M059J (cell line): ENCODE results near the gene SNX1. TPM values are rescaled to one million over a fixed set of nuclear protein-coding genes. Genes with fewer than 3 reads are reported as not detected.
"Not testable (repeated sequence)": the region's sequence is repeated elsewhere in the genome, so short reads cannot be mapped to it uniquely, and the experiment has no call there.

Experiments
- DNase-seq: peaks from one replicate; pipeline ENCODE4 v3.0.0-alpha.2; 2012; ENCODE audit warnings: low read depth
- total RNA-seq: library from RNA; depleted of rRNA; stranded (reverse); fragments of >200 nt; shearing (Covaris generic); gene quantifications from 2 replicates; pipeline ENCODE4 v1.2.3, GENCODE V29; 2014; rRNA removed

SNX1 gene, protein sequence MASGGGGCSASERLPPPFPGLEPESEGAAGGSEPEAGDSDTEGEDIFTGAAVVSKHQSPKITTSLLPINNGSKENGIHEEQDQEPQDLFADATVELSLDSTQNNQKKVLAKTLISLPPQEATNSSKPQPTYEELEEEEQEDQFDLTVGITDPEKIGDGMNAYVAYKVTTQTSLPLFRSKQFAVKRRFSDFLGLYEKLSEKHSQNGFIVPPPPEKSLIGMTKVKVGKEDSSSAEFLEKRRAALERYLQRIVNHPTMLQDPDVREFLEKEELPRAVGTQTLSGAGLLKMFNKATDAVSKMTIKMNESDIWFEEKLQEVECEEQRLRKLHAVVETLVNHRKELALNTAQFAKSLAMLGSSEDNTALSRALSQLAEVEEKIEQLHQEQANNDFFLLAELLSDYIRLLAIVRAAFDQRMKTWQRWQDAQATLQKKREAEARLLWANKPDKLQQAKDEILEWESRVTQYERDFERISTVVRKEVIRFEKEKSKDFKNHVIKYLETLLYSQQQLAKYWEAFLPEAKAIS
- 21.9 and 29.8 TPM in 2 replicates for total RNA-seq

DNA sequence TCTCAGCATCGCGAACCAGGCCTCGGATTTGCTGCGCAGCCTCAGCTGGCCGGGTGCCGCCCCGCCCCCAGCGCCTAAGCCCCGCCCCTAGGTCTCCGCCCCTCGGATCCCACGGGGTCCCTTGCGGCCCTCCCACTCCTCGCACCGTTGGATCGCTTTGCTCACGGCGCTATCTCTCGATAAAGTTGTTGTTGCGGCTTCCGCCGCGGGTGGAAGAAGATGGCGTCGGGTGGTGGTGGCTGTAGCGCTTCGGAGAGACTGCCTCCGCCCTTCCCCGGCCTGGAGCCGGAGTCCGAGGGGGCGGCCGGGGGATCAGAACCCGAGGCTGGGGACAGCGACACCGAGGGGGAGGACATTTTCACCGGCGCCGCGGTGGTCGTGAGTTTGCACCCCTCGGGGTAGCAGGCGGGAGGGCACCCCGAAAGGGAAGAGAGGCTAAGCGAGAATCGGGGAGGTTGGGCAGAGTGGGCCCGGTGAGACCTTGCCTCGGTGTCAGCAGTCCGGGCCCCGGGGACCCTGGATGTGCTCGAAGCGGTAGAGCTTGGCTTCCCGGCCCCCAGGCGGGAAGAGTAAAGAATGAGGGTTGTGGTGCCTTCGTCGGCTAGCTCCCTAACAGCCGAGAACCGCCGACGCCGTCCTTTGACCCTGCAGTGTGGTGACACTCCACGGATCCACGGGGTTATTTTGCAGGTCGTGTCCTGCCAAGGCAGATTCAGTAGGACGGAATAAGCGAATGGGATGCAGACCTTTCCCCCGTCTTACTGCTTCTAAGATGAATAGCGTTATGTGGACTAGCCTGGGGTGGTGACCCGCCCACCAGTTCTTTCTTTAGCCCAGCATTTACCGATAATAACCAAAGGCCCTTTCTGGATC is at the start of gene SNX1:
SNX1 (plus strand) TSS at position 188 of the 873 bp plus-strand sequence; CDS start at position 220, 32 bp downstream.
- DNase-seq = peak; percentile 90

DNA sequence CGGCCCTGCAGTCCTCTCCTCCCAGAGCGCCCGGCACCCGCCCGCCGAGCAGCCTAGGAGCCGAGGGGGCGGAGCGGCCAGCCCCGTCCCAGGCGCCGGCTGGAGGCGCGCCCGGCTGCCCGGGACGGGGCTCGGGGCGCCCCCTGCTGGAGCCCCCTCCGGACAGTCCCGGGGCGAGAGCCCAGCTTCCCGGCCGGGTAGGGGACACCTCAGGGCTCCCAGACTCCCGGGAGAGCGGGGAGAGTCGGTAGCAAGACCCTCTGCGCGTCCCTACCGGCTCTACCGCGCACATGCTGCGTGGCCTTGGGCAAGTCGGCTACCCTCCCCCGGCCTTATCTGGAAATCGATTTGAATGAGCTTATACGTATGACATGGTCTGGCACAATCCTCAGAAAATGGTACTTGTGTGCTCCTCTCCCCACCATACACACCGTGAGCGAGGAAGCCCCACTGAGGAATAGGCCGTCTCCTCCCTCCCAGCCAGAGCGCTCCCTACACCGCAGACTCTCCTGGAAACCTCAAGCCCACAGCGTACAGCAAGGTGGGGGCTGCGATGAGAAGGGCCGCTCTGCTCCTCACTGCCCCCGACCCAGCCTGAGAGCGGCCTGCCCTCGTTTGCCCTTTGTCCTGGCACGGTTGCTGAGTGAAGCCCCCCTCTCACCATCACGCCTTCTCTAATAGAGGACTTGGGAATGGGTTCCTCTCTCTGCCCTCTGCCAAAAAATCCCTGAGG is 49.2 kb upstream of the SNX1 start, which contains the start of gene DAPK2:
DAPK2 (minus strand) TSS at position 65 of the 733 bp plus-strand sequence. CDS start 6,224 bp downstream, outside the sequence.
- peak; percentile 70 for DNase-seq

DNA sequence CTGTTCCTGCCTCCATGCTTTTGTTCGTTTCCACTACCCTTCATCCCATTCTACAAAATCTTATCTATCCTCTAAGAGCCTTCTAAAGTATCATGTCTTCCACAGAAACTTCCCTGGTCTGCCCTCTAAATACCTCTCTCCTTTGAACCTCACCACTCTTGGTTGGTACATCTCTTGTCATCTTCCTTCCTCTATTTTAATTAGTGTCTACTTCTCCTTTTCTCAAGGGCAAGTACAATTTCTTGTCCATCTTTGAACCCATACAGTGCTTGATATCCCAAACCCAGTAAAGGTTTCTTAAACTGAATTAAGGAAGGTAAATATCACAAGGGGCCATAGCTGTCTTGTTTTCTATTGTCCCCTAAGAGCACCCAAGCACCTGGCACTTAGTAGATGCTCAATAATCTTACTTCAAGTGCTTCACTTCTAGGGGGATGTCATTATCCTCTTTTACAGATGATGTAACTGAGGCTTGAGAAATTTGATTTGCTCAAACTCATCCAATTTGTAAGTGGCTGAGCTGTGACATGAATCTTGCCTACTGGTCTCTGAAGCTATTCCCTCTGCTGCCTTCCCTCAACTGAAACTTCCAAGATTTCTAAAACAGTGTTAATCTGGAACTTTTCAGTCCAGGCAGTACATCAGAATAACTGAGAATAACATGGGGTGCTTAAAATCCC is 46.9 kb upstream of the SNX1 start:
- no peak for DNase-seq

DNA sequence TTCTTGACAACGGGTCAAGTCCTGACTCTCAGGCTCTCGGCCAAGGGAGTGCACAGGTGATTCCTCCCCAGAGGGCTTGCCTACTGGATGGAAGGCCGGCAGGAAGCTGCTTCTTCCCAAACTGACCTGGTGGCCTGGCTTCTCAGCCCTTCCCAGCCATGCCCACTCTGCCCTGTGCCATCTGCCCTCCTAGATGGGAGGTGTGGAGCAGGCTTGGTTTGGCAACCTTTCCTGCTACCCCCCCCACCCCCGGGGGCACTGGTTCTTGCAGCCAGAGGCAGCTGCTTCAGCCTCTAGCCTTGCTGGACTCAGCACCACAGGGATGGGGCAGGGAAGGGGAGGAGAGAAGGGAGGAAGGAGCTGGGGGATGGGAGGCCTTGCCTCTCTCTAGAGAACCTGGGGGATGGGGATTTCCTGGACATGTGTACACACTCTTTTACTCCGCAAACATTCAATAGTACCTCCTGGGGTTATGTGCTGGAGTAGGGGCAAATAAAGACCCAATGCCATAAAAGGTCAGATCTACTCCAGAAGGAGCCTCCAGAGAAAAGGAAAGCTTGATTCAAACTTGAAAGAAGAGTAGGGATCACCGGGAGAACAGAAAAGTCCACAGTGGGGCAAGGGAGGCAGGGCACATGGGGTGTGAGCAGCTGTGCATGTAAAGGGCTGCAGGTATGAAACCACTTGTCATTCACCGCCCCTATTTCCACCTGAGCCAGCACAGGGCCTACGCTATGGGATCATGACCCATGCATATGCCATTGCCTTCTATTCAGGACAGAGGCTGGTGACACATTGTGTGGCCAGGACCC is 45.3 kb upstream of the SNX1 start:
- DNase-seq = no peak

DNA sequence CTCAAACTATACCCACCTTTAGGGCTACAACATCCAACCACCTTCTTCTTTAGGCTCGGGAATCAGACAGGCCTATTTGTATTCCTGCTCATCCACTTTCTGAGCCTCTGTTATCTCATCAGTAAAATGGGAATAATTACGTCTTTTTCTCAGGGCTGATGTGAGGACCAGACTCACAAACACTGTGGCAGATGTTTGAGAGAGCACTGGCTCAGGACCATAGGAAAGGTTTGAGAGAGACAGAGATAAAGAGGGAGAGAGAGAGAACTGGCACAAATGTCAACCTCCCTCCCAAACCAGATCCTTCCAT is 44.7 kb upstream of the SNX1 start:
- DNase-seq = no peak

DNA sequence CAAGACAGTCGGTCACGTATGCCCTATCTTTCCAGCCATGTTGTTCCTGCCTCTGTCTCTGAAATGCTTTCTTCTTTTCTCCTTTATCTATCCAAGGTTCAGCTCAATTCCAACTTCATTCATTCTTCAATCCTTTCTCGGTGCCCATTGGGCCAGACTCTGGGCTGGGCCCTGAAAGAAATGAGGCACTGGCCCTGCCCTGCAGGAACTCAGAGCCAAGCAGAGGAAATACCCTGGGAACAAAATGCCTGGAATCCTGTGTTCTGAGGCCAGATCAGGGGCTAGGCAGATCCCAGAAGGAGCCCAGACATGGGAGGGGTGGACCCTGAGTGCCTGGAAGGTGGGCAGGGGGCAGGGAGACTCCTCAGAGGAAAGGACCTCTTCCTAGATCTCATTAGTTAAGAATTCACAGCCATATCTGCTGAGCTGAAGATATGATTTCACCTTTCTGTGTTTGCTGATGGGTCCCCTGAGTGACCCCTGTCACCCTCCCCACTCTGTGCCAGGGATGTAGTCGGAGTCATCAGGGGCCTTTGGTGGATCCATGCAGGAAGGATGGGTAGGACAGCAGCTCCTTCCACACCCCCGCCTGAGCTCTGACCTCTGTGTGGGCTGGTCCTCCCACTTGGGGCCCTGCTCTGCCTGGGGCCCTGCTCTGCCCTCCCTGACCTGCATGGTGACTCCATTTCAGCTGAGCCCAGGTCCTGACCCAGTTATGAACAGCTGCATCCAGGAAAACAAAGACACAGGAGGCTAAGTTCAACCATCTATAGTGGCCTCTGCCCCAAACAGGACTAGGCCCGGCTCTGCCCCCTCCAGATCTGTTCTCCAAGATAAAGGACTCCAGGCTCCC is 44.1 kb upstream of the SNX1 start:
- DNase-seq = no peak

DNA sequence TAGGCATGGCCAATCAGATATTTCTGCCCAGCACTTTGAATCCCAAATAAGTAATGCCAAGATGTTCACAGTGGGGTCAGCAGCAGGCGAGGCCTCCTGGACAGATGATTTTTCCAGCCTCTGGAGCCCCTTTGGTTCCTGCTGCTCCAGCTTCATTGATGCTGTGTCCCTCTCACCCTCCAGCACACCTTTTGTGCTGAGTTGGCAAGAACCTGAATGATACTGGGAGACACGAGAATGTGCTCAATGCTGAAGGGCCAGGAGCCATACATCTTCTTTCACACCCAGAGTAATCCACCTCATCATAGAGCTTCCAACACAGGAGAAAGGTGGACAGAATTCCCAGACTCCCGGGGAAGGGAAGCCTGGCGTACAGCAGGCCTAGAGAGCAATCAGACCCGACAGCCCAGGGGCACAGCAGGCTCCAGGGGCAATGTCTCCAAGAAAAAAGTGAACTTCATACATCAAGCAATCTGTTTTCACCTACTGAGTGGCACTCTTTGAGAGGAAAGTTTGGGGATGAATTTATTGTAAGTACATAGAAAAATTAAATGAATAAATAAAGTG is 42.8 kb upstream of the SNX1 start:
- no peak for DNase-seq

DNA sequence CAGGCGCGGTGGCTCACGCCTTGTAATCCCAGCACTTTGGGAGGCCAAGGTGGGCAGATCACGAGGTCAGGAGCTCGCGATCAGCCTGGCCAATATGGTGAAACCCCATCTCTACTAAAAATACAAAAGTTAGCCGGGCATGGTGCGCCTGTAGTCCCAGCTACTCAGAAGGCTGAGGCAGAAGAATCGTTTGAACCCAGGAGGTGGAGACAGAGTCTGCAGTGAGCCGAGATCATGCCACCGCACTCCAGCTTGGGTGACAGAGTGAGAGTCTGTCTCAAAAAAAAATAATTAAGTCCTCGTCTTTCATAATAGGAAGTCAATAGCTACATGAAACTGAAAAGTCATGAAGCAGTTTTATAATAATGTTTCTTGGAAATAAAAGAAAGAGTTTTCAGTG is 42.1 kb upstream of the SNX1 start:
- DNase-seq = not testable (repeated sequence)

DNA sequence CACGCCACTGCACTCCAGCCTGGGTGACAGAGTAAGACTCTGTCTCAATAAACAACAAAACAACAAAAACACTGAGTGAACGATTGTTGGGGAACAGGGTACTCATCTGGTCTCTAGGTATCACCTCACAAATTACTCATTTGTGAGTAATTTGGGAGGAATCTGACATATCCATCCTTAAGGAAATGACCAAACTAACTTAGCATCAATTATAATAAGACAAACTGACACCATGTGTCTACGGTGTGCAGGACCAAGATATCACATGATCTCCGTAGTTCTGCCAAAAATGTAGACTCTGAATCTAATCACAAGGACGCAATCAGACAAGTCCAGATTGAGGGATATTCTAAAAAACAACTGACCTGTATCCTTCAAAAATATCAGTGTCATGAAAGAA is 37.5 kb upstream of the SNX1 start:
- DNase-seq = peak; percentile 53

DNA sequence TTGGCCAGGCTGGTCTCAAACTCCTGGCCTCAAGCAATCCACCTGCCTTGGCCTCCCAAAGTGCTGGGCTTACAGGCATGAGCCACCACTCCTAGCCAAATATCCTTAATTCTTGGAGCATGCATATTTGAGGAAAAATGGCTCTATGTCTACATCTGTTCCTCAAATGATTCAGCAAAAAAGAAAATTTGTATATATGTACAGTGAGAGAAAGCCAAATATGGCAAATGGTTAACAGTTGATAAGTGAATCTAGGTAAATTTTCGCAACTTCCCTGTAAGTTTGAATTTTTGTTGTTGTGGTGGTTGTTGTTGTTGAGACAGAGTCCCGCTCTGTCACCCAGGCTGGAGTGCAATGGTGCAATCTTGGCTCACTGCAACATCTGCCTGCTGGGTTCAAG is 36.7 kb upstream of the SNX1 start:
- not testable (repeated sequence) for DNase-seq

DNA sequence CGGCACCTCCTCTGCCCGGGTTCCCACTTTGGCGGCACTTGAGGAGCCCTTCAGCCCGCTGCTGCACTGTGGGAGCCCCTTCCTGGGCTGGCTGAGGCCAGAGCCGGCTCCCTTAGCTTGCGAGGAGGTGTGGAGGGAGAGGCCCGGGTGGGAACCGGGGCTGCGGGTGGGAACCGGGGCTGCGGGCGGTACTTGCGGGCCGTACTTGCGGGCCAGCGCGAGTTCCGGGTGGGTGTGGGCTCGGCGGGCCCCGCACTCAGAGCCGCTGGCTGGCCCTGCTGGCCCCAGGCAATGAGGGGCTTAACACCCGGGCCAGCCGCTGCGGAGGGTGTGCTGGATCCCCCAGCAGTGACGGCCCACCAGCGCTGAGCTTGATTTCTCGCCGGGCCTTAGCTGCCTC is 35.1 kb upstream of the SNX1 start:
- no peak for DNase-seq

DNA sequence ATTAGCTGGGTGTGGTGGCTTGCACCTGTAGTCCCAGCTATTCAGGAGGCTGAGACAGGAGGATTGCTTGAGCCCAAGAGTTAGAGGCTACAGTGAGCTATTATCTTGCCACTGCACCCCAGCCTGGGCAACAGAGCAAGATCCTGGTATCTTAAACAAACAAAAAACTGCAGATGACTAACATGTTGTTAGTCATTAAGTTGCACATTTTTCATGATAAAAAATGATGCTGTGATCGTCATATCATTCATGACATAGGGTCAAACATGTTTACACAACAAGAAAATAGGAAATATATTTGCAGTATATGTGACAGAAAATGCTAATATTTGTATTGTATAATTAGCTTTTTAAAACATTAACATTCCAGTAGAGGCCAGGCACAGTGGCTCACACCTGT is 29.3 kb upstream of the SNX1 start:
- DNase-seq = no peak

DNA sequence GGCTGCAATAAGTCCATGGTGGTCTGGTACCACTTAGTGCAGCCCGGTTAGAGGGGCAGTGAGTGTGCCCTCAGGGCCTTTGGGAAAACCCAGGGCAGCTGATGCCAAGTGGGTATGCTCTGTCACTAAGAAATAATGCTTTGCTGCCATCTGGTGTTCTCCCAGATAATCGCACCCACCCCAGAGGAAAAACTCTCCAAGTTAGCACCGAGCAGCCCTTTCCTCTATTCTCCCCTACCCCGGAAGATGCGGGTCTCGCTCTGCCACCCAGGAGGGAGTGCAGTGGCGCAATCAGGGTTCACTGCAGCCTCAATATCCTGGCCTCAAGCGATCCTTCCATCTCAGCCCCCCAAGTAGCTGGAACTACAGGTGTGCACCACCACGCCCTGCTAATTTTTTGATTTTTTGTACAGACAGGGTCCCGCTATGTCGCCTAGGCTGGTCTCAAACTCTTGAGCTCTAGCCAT is 28.2 kb upstream of the SNX1 start:
- DNase-seq = peak; percentile 63

DNA sequence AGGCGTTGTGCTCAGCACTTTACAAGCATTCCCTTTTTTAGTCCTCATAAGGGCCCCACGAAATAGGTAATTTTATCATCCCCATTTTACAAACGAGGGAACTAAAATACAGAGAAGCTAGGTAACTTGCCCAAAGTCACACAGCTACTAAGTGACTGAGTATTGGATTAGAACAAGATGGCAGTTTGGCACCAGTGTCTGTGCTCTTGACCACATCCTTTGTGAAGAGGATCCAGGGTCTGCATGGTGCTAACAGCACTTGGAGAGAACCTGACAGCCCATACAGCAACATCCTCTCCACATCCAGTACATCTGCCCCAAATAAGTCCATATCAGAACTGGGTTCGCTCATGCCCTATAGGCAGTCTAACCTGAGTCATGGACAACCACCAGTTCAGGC is 27.6 kb upstream of the SNX1 start:
- no peak for DNase-seq

DNA sequence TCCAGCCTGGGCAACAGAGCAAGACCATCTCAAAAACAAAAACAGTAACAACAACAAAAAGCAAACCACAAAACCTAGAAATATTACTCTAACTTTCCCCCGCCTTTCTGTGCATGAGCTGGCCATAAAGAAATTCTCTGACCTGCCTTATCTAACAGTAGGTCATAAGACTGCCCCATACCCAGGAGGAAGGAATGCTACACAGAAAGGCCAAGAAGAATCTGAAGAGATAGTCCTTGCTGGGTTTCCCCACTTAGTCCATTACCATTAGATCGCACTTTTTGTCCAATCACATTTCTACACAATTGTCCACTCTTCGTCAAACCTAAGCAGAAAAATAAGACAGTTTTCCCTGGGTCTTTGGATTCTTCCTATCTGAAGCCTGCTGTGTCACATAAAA is 25.7 kb upstream of the SNX1 start:
- no peak for DNase-seq

DNA sequence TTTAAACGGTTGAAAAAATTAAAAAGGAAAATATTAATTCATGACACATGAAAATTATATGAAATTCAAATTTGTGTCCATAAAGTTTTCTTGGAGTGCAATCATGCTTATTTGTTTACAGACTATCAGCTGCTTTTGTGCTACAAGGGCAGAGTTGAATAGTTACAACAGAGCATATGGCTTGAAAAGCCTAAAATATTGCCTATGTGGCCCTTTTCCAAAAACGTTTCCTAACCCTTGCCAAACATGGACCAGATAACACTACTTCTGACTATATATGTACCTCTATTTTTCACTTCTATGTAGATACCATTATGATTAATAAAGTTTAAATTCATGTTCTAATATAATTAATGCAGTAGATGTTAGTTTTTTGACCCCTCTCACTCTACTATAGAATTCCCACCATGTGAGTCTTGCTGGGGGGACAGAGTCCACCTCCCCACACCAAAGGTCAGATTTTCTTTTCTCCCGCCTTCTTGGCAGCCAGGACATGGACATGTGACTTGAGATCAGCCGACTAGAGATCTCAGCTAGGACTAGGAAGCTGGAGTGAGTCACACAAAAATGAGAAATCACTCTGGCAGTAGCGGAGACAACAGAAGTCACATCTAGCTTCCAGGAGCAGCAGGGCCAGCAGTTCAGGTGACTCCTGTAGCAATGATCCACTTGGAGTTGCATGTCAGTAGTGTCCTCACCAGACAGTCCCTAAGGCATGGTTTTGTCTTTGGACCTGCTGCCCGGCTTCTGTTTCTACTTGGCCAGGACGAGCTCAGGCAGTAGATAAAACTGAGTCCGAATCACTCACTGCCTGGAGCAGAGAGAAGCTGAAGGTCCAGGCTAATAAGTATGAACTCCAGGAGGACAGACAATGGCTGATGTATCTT is 24.6 kb upstream of the SNX1 start:
- DNase-seq = peak; percentile 92

DNA sequence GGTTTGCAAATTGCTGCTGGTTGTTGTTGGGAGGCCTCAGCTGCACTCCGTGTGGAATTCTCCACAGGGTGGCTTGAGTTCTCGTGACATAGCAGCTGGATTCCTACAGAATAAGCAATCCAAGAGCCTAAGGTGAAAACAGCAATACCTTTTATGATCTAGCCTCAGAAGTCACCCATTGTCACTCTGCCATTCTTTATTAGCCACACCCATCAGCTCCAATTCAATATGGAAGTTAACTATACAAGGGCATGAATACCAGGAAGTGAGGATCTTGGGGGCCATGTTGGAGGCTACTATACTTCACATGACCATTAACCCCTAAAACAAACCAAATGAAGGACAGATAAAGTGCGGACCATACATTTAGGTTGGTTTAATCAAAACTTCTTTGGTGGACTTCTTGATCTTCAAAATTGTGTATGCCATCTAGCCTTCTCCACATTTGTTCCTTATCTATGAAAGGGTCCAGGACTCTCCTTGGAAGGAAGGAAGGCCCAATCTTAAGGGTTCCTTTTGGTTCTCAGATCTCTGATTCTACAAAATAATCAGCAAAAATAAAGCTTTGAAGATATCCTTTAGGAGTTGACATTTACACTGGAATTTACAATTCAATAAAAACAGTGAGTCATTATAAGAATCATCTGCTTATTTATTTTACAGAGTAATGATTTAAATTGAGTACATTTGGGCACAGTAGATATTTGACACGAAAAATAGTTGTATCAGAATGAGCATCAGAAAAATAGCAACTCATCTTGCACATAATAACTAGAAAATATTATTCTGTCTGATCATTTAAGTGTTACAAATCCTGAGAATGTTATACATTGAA is 23.6 kb upstream of the SNX1 start:
- peak; percentile 51 for DNase-seq
